Nephron (organoid): ENCODE measurements around the gene DNAJC10.
A peak's percentile ranks its signal among the peaks of the same experiment; 100 is the strongest.

Experiments used
- H3K27ac Mint-ChIP-seq, 3 experiments: 2 replicates each; pipeline ENCODE4 v1.8.0; 2020; ENCODE audit warnings: mixed read lengths in 3 of 3, mild to moderate bottlenecking in 2 of 3, moderate library complexity in 1 of 3
- H3K27me3 Mint-ChIP-seq: 2 replicates; pipeline ENCODE4 v1.8.0; 2021; ENCODE audit warnings: low read depth, mild to moderate bottlenecking, moderate library complexity, mixed read lengths
- H3K36me3 Mint-ChIP-seq: 2 replicates; pipeline ENCODE4 v1.8.0; 2020; ENCODE audit warnings: low read depth, mixed read lengths
- H3K4me1 Mint-ChIP-seq: 2 replicates; pipeline ENCODE4 v1.8.0; 2020; ENCODE audit warnings: mixed read lengths
- H3K4me3 Mint-ChIP-seq, 3 experiments: 2 replicates each; pipeline ENCODE4 v1.8.0; 2020; ENCODE audit warnings: mild to moderate bottlenecking in 3 of 3, mixed read lengths in 3 of 3, moderate library complexity in 2 of 3
- H3K9me3 Mint-ChIP-seq: 2 replicates; pipeline ENCODE4 v1.8.0; 2020; ENCODE audit warnings: mixed read lengths
- CTCF ChIP-seq, 3 experiments: fragments of 200-600 bp; sonication (generic); IDR thresholded peaks; one replicate each; pipeline ENCODE4 v1.5.0; 2021; ENCODE audit warnings: antibody characterized with exemption in 3 of 3; ENCODE audit not compliant: unreplicated experiment in 3 of 3

Gene DNAJC10, protein sequence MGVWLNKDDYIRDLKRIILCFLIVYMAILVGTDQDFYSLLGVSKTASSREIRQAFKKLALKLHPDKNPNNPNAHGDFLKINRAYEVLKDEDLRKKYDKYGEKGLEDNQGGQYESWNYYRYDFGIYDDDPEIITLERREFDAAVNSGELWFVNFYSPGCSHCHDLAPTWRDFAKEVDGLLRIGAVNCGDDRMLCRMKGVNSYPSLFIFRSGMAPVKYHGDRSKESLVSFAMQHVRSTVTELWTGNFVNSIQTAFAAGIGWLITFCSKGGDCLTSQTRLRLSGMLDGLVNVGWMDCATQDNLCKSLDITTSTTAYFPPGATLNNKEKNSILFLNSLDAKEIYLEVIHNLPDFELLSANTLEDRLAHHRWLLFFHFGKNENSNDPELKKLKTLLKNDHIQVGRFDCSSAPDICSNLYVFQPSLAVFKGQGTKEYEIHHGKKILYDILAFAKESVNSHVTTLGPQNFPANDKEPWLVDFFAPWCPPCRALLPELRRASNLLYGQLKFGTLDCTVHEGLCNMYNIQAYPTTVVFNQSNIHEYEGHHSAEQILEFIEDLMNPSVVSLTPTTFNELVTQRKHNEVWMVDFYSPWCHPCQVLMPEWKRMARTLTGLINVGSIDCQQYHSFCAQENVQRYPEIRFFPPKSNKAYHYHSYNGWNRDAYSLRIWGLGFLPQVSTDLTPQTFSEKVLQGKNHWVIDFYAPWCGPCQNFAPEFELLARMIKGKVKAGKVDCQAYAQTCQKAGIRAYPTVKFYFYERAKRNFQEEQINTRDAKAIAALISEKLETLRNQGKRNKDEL

GRCh38 chr2:182715892-182716649, at the start of gene DNAJC10:
DNAJC10 (plus strand) TSS chr2:182716257; CDS start chr2:182718087, 1,830 bp downstream.
- H3K27me3 Mint-ChIP-seq: no peaks in the 10 kb centered on the region
- TF ChIP-seq CTCF (IDR thresholded peaks at IDR 0.05; ENCODE audit: unreplicated experiment in 3 of 3): no peak

GRCh38 chr2:182666674-182667314, 49.3 kb upstream of the DNAJC10 start:
- Mint-ChIP-seq H3K36me3 (no peaks in the 10 kb centered on the region), H3K4me1 (no peaks in the 10 kb centered on the region), H3K27me3 (no peaks in the 10 kb centered on the region), H3K9me3 (peaks cover under 1% of the 10 kb centered on the region), H3K4me3 (no peak overlapping the region), H3K27ac (no peak overlapping the region)
- peak; percentile 34 to 46 (median 36) for TF ChIP-seq CTCF (IDR thresholded peaks at IDR 0.05; ENCODE audit: unreplicated experiment in 3 of 3)

More at GRCh38 chr2:182715892-182716649, at the start of gene DNAJC10:
- Mint-ChIP-seq H3K27ac (no peak within 1 kb of the TSS), H3K9me3 (no peaks in the 10 kb centered on the region), H3K36me3 (peaks cover 6% of the 10 kb centered on the region), H3K4me1 (no peaks in the 10 kb centered on the region), H3K4me3 (no peak within 1 kb of the TSS)

- TF ChIP-seq CTCF (IDR thresholded peaks at IDR 0.05; ENCODE audit: unreplicated experiment in 3 of 3): no peak
- peaks cover 2% of the 10 kb centered on the region for H3K9me3 Mint-ChIP-seq
- H3K36me3 Mint-ChIP-seq: no peaks in the 10 kb centered on the region
- no peak overlapping the region for H3K27ac Mint-ChIP-seq
- no peaks in the 10 kb centered on the region for H3K4me1 Mint-ChIP-seq
- no peaks in the 10 kb centered on the region for H3K27me3 Mint-ChIP-seq
- no peak overlapping the region for H3K4me3 Mint-ChIP-seq
These were observed 48.8 kb upstream of the DNAJC10 start for GRCh38 chr2:182667315-182667695.

GRCh38 chr2:182668671-182669070, 47.4 kb upstream of the DNAJC10 start:
- no peak overlapping the region for H3K4me3 Mint-ChIP-seq
- no peaks in the 10 kb centered on the region for H3K4me1 Mint-ChIP-seq
- TF ChIP-seq CTCF (IDR thresholded peaks at IDR 0.05; ENCODE audit: unreplicated experiment in 3 of 3): no peak
- H3K9me3 Mint-ChIP-seq: peaks cover 2% of the 10 kb centered on the region
- no peaks in the 10 kb centered on the region for H3K27me3 Mint-ChIP-seq
- H3K27ac Mint-ChIP-seq: no peak overlapping the region
- no peaks in the 10 kb centered on the region for H3K36me3 Mint-ChIP-seq

GRCh38 chr2:182672466-182673165, 43.4 kb upstream of the DNAJC10 start:
- Mint-ChIP-seq H3K4me3 (no peak overlapping the region), H3K9me3 (peaks cover 7% of the 10 kb centered on the region), H3K36me3 (no peaks in the 10 kb centered on the region), H3K27ac (no peak overlapping the region), H3K27me3 (no peaks in the 10 kb centered on the region), H3K4me1 (no peaks in the 10 kb centered on the region)
- no peak for TF ChIP-seq CTCF (IDR thresholded peaks at IDR 0.05; ENCODE audit: unreplicated experiment in 3 of 3)
